ENCODE data around the gene TMEM175. TPM values are rescaled to one million over a fixed set of nuclear protein-coding genes. Genes with fewer than 3 reads are reported as not detected.

Gene TMEM175
- total RNA-seq, 1 experiment from 2014 or later, result 15.1 TPM

GRCh38 chr4:901192-901910 is 30.9 kb upstream of the TMEM175 start:
- Histone ChIP-seq H4K20me1 (ENCODE audit: insufficient read depth, low read depth, low read length) (0 out of 2 replicates have a peak, but pooled peaks cover 2% of the 10 kb centered on the region), H3K9me3 (ENCODE audit: low read length) (no peaks in the 10 kb centered on the region), H3K9ac (ENCODE audit: low read length) (no peak overlapping the region), H3K9me2 (replicated peaks; ENCODE audit: insufficient read depth, low read length) (no peaks in the 10 kb centered on the region), H3K79me2 (ENCODE audit: low read length) (peaks cover 4% of the 10 kb centered on the region; the same call in 1 of the 2 replicates), H3K27ac (ENCODE audit: low read length) (no peak overlapping the region), H3K4me1 (ENCODE audit: low read length) (no peaks in the 10 kb centered on the region), H3K4me2 (ENCODE audit: low read depth, low read length, poor library complexity, severe bottlenecking) (no peak overlapping the region), H3K36me3 (ENCODE audit: insufficient read depth, low read length) (peaks cover 5% of the 10 kb centered on the region; the same call in 1 of the 2 replicates), H2AFZ (ENCODE audit: low read length) (no peak overlapping the region), H3K27me3 (ENCODE audit: low read length) (no peaks in the 10 kb centered on the region), H3K4me3 (ENCODE audit: low read length) (no peak overlapping the region)
- no peak for DNase-seq

DNA sequence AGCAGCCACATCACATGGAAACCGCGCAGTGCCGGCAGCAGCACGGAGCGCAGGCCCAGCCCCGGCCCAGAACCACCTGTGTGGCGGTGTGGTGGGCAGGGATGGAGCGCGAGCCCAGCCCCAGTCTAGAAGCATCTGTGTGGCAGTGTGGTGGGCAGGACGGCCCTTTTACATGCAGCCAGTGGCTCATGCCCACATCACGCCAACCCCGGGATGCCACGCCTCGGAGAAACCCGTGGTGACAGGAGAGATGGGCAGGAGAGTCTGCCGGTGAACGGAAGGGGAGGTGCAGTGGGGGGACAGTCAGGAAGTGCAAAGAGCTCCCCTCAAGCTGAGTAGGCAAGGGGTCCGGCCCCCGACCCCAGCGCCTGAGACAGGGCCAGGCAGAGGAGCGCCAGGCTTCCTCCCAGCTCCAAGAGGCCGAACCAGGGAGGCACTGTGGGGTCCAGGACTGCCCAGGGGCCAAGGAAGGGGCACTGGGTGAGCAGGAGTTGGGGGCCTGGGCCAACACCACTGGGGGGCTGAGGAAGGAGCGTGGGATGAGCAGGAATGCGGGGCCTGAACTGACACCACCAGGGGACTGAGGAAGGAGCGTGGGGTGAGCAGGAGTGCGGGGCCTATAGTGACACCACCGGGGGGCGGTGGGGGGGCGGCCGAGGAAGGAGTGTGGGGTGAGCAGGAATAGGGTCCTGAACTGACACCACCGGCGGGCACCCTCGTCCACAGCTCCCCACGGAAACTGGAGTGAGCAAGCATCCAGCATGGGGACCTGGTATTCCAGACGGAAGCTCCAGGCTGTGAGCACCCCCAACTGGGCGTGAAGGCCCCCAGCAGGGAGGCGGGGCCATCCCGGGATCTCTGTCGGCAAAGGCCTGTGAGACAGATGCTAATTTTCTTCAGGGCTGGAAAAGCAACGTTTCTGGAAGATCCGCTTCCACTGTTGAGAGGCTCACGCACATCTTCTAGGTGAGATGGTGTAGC is 28.9 kb upstream of the TMEM175 start:
- Histone ChIP-seq H3K9me2 (replicated peaks; ENCODE audit: insufficient read depth, low read length) (no peaks in the 10 kb centered on the region), H4K20me1 (ENCODE audit: insufficient read depth, low read depth, low read length) (no peaks in the 10 kb centered on the region), H3K36me3 (ENCODE audit: insufficient read depth, low read length) (peaks cover 3% of the 10 kb centered on the region), H3K4me2 (ENCODE audit: low read depth, low read length, poor library complexity, severe bottlenecking) (no peak overlapping the region), H3K79me2 (ENCODE audit: low read length) (peaks cover 20% of the 10 kb centered on the region), H3K27ac (ENCODE audit: low read length) (no peak overlapping the region), H3K4me1 (ENCODE audit: low read length) (no peaks in the 10 kb centered on the region), H3K4me3 (ENCODE audit: low read length) (no peak overlapping the region), H3K9me3 (ENCODE audit: low read length) (no peaks in the 10 kb centered on the region), H2AFZ (ENCODE audit: low read length) (no peak overlapping the region), H3K9ac (ENCODE audit: low read length) (no peak overlapping the region), H3K27me3 (ENCODE audit: low read length) (no peaks in the 10 kb centered on the region)
- DNase-seq, result no peak

DNA sequence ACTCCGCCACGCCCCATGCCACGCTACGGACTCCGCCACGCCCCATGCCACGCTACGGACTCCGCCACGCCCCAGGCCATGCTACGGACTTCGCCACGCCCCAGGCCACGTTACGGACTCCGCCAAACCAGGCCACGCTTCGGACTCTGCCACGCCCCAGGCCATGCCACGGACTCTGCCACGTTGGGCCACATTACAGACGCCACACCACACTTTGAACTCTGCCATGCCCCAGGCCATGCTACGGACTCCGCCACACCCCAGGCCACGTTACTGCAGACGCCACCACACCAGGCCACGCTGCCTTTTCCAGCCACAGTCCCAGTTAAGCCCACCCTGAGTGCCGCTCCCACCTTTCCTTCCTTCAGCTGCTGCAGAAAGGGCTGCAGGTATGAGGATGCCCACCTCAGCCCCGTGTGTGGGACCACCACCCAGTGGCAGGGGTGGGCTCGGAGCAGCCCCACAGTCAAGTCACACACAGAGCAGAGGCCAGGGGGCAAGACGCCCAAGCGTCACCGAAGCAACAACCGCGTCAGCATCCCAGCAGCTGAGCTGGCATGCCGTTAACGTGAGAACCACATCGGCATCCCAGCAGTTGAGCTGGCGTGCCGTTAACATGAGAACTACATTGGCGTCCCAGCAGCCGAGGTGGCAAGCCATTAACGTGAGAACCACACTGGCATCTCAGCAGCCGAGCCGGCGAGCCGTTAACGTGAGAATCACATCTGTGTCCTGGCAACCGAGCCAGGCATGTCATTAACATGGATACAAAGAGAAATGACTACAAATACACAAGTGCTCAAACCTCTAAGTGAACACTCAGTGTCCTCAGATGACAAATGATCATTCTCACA is 26.5 kb upstream of the TMEM175 start:
- Histone ChIP-seq H3K79me2 (ENCODE audit: low read length) (peaks cover 20% of the 10 kb centered on the region), H3K4me1 (ENCODE audit: low read length) (no peaks in the 10 kb centered on the region), H4K20me1 (ENCODE audit: insufficient read depth, low read depth, low read length) (no peaks in the 10 kb centered on the region), H3K27me3 (ENCODE audit: low read length) (no peaks in the 10 kb centered on the region), H2AFZ (ENCODE audit: low read length) (no peak overlapping the region), H3K36me3 (ENCODE audit: insufficient read depth, low read length) (peaks cover 7% of the 10 kb centered on the region), H3K9ac (ENCODE audit: low read length) (no peak overlapping the region), H3K4me2 (ENCODE audit: low read depth, low read length, poor library complexity, severe bottlenecking) (no peak overlapping the region), H3K9me3 (ENCODE audit: low read length) (no peaks in the 10 kb centered on the region), H3K4me3 (ENCODE audit: low read length) (no peak overlapping the region), H3K9me2 (replicated peaks; ENCODE audit: insufficient read depth, low read length) (no peaks in the 10 kb centered on the region), H3K27ac (ENCODE audit: low read length) (no peak overlapping the region)
- DNase-seq, result no peak

GRCh38 chr4:906339-907102 is 25.7 kb upstream of the TMEM175 start:
- no peak overlapping the region for H3K9ac ChIP-seq (ENCODE audit: low read length)
- no peak overlapping the region for H3K4me2 ChIP-seq (ENCODE audit: low read depth, low read length, poor library complexity, severe bottlenecking)
- H3K4me3 ChIP-seq (ENCODE audit: low read length), result no peak overlapping the region
- H2AFZ ChIP-seq (ENCODE audit: low read length), result no peak overlapping the region
- no peaks in the 10 kb centered on the region for H3K4me1 ChIP-seq (ENCODE audit: low read length)
- no peaks in the 10 kb centered on the region for H3K27me3 ChIP-seq (ENCODE audit: low read length)
- H3K9me2 ChIP-seq (replicated peaks; ENCODE audit: insufficient read depth, low read length), result no peaks in the 10 kb centered on the region
- H4K20me1 ChIP-seq (ENCODE audit: insufficient read depth, low read depth, low read length), result no peaks in the 10 kb centered on the region
- no peak for DNase-seq
- no peak overlapping the region for H3K27ac ChIP-seq (ENCODE audit: low read length)
- H3K79me2 ChIP-seq (ENCODE audit: low read length), result peaks cover 20% of the 10 kb centered on the region
- H3K36me3 ChIP-seq (ENCODE audit: insufficient read depth, low read length), result peaks cover 7% of the 10 kb centered on the region
- no peaks in the 10 kb centered on the region for H3K9me3 ChIP-seq (ENCODE audit: low read length)

DNA sequence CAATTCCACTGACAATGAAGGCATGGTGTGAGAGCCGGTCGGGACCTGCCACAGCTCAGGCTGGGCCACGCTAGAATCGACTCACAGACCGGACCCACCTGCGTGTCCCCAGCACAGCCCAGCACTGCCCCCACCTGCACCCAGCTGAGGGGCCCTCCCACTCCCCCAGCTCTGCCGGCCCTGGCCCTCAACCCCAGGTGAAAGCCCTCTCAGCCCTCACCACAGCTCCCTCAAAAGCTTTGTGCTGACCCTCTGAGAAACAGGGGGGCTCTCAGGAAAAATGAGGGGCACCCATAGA is 25.2 kb upstream of the TMEM175 start:
- H3K9ac ChIP-seq (ENCODE audit: low read length), result no peak overlapping the region
- H3K4me2 ChIP-seq (ENCODE audit: low read depth, low read length, poor library complexity, severe bottlenecking), result no peak overlapping the region
- no peak overlapping the region for H3K4me3 ChIP-seq (ENCODE audit: low read length)
- H3K27ac ChIP-seq (ENCODE audit: low read length), result no peak overlapping the region
- H4K20me1 ChIP-seq (ENCODE audit: insufficient read depth, low read depth, low read length), result no peaks in the 10 kb centered on the region
- no peak overlapping the region for H2AFZ ChIP-seq (ENCODE audit: low read length)
- no peaks in the 10 kb centered on the region for H3K9me3 ChIP-seq (ENCODE audit: low read length)
- no peaks in the 10 kb centered on the region for H3K4me1 ChIP-seq (ENCODE audit: low read length)
- H3K27me3 ChIP-seq (ENCODE audit: low read length), result no peaks in the 10 kb centered on the region
- peaks cover 7% of the 10 kb centered on the region for H3K36me3 ChIP-seq (ENCODE audit: insufficient read depth, low read length)
- H3K9me2 ChIP-seq (replicated peaks; ENCODE audit: insufficient read depth, low read length), result no peaks in the 10 kb centered on the region
- peaks cover 20% of the 10 kb centered on the region for H3K79me2 ChIP-seq (ENCODE audit: low read length)
- no peak for DNase-seq

DNA sequence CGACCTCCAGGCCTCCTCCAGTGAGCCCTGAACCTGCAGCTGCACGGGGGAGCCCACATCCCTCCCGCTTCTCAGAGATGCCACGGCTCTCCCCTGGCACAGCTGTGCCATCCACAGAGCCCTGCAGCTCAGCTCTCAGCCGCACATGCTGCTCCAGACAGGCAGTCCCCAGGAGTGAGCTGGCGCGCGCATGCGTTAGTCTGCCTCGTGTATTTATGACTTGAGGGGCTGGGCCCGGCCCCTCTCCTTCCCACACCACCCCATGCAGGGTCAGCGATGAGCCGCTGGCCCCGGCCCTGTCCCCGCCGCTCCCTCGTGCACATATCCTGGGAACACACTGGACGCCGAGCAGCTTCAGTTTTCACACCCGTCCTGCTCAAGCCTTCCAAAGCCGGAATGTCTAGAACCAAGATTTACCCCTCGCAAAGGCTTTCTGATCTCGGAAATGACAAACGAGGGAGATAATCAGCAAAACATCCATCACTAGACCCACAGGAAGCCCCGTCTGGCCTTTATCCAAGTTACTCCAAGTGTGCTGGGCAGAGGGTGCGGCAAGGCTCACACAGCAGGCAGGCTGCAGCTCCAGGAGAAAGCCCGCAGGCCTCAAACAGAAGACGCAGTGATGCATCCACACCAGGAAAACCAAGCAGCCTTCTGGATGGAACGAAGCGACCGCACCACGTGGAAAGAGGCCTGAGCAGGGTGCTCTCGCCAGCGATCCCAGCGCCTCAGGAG is 24.4 kb upstream of the TMEM175 start:
- Histone ChIP-seq H3K9ac (ENCODE audit: low read length) (no peak overlapping the region), H3K4me2 (ENCODE audit: low read depth, low read length, poor library complexity, severe bottlenecking) (no peak overlapping the region), H3K4me1 (ENCODE audit: low read length) (no peaks in the 10 kb centered on the region), H3K9me2 (replicated peaks; ENCODE audit: insufficient read depth, low read length) (no peaks in the 10 kb centered on the region), H3K9me3 (ENCODE audit: low read length) (no peaks in the 10 kb centered on the region), H4K20me1 (ENCODE audit: insufficient read depth, low read depth, low read length) (no peaks in the 10 kb centered on the region), H2AFZ (ENCODE audit: low read length) (no peak overlapping the region), H3K79me2 (ENCODE audit: low read length) (peaks cover 25% of the 10 kb centered on the region), H3K4me3 (ENCODE audit: low read length) (no peak overlapping the region), H3K36me3 (ENCODE audit: insufficient read depth, low read length) (peaks cover 7% of the 10 kb centered on the region), H3K27me3 (ENCODE audit: low read length) (no peaks in the 10 kb centered on the region), H3K27ac (ENCODE audit: low read length) (no peak overlapping the region)
- no peak for DNase-seq

DNA sequence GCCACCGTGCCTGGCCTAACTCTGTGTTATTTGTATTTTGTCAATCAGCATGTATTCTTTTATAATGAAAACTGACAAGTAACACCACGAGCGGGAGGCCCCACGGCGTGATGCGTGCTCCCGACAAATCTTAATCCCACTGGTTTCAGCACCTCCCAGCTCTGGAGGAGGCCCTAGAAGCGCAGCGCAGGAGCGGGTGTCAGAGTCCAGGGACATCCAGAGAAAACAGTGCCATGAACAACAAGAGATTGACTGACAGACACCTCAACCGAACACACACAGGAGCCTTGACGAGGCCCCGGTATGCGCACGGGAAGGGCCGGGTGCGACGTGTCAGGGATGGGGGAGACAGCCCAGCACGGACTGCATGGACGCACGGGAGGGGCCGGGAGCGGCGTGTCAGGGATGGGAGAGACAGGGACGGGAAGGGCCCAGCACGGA is 23.1 kb upstream of the TMEM175 start:
- Histone ChIP-seq H3K79me2 (ENCODE audit: low read length) (peaks cover 34% of the 10 kb centered on the region), H3K9me3 (ENCODE audit: low read length) (no peaks in the 10 kb centered on the region), H3K27ac (ENCODE audit: low read length) (no peak overlapping the region), H3K4me1 (ENCODE audit: low read length) (no peaks in the 10 kb centered on the region), H3K36me3 (ENCODE audit: insufficient read depth, low read length) (peaks cover 7% of the 10 kb centered on the region), H3K4me3 (ENCODE audit: low read length) (no peak overlapping the region), H3K27me3 (ENCODE audit: low read length) (no peaks in the 10 kb centered on the region), H3K9ac (ENCODE audit: low read length) (no peak overlapping the region), H4K20me1 (ENCODE audit: insufficient read depth, low read depth, low read length) (no peaks in the 10 kb centered on the region), H3K9me2 (replicated peaks; ENCODE audit: insufficient read depth, low read length) (no peaks in the 10 kb centered on the region), H3K4me2 (ENCODE audit: low read depth, low read length, poor library complexity, severe bottlenecking) (no peak overlapping the region), H2AFZ (ENCODE audit: low read length) (no peak overlapping the region)
- no peak for DNase-seq
